ENCODE measurements around the gene TPCN2.
"Not testable (repeated sequence)": the region's sequence is repeated elsewhere in the genome, so short reads cannot be mapped to it uniquely, and the experiment has no call there.

Gene TPCN2

DNA sequence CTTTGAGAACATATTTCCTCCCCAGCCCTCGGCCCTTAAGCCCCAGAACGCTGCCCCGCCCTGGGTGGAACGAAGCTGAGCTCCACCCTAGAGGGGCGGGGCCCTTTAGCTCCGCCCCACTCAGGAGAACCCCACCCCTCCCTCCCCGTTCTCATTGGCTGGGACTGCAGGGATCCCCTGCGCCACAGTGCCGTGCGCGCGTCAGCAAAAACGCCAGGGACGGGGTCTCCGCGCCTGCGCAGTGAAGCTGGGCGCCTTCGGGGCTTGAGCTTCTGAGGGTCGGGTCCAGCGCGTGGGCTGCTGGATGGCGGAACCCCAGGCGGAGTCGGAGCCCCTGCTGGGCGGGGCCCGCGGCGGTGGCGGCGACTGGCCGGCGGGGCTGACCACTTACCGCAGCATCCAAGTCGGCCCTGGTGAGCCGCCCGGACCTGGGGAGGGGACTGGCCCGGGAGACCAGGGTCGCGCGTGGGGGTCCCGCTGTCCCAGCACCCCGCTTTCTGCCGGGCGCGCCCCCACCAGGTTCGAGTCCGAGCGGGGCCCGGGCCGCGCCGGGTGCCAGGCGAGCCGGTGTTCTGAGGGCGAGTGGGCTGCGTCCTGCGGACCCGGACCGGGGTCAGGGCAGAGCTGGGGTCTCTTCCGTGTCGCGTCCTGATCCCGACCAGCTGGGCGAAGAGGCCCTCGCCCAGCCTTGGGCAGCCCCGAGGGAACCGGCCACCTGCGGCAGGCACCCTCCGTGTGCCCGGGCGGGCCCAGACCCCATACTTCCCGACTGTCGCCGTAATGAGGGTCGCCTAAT, at the start of gene TPCN2:
Gene TPCN2, plus strand, starts transcription at position 239 of the 796 bp plus-strand sequence. Its CDS starts 66 bp downstream, at position 305.
- DNase-seq, result peak; percentile 95

DNA sequence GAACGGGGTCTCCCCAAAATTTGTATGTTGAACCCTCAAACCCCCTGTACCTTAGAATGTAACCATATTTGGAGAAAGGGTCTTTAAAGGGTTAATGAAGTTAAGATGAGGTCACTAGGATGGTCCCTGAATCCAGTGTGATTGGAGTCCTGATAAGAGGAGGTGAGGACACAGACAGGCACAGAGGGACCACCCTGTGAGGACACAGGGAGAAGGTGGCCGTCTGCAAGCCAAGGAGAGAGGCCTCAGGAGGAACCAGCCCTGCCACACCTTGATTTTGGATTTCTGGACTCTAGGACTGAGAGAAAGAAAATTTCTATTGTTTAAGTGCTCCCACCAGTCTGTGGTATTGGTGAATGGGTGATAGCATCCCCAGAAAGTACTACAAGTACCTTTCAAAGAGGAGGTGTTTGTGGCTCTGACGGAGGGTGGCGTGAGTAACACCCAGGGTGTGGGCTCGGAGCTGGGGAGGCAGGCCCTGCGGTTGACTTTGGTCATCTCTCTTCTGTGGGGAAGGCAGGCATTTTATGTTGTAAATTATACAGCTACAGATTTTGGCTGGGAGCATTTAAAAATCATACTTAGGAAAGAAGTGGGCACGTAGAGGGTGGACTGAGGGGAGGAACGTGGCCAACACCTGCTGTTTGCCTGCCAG, 49.5 kb upstream of the TPCN2 start:
- no peak for DNase-seq

GRCh38 chr11:68999748-69000355, 48.9 kb upstream of the TPCN2 start:
- not testable (repeated sequence) for DNase-seq

GRCh38 chr11:69000391-69000790, 48.3 kb upstream of the TPCN2 start:
- no peak for DNase-seq

GRCh38 chr11:69000831-69001242, 47.9 kb upstream of the TPCN2 start:
- no peak for DNase-seq

DNA sequence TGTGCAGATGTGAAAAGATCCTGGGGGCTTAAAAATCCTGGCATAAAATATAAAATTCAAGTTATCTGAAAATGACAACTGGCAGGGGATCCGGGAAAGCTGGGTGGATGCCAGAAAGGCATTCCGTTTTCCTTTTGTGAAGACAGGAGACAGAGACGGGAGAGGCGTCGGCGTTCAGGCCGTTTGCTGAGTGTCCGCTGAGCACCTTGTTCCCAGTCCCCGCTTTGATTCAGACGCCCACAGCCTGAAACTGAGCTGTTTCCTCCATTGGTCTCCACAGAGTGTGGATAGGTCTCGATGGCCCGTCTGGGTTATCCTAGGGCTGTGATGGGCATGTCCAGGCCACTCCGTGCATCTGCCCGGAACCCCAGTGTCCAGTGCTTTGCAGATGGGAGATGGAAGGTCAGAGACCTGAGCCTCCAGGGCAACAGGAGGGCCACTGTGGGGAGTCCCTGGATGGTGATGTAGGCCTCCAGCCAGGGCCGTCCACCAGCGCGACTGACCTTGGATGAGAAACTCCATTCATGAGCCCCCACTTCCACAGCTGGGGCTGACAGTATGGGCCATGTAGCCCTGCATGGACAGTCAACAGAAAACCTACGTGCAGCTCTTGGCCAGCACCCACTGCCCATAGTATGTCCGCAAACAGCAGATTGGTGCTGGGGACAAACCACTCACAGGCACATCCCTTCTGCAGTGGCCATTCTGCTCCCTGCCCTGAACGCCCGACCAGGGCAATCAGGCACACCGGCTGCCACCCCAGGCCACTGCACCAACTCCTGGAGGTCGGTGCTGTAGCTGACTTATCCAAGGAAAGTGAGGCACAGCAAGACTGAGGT, 47.3 kb upstream of the TPCN2 start:
- no peak for DNase-seq

GRCh38 chr11:69002110-69002569, 46.6 kb upstream of the TPCN2 start:
- no peak for DNase-seq

GRCh38 chr11:69002570-69003231, 46.0 kb upstream of the TPCN2 start:
- no peak for DNase-seq

DNA sequence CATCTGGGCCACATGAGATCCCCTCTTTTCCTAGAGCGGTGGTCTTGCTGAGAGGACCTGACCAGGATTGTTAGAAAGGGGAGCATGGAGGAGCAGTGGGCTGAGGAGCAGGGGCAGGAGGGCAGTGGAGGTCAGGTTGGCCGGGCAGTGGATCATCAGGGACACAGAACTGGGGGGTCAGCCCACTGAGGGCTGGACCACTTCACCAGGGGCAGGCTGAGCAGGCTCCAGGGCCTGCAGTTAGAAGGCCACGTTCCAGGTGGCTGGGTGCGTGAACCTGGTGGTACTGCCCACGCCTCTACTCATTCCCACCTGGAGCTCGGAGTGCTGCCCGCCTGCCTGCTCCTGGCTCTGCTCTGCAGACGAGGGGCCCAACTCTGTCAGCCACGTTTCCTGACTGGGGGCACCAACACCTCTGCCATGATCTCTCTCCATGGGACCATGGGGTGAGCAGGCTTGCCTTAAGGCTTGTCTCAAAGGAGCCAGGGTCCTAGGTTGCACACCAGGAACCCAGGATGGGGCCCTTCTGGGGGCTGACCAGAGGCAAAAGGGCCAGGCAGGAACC, 45.3 kb upstream of the TPCN2 start:
- no peak for DNase-seq

DNA sequence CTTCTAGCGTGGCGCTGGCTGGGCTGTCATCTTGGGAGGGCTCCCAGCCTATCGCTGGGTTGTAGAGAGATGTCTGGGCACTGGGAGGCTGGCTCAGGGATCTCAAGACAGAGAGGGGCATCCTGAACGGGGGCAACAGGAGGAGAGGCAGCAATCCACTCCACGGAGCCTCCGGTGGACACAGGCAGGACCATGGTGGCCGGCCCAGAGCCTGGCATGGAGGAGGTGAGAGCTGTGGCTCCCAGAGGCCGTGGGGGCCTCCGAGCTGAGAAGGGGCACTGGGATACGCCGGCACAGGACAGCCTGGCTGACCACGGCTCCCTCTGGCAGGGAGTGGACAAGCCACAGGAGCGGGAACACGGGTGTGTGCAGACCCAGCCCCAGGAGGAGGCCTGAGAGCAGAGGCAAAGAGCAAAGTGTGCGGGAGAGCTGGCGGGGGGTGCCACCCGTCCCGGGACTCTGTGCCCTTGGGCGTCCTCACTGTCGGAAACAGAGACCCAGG, 44.8 kb upstream of the TPCN2 start:
- DNase-seq, result no peak

- no peak for DNase-seq
Observed at GRCh38 chr11:69004411-69005182, 44.1 kb upstream of the TPCN2 start.

GRCh38 chr11:69005183-69005630, 43.5 kb upstream of the TPCN2 start:
- DNase-seq, result no peak

GRCh38 chr11:69005631-69006368, 42.9 kb upstream of the TPCN2 start:
- no peak for DNase-seq

DNA sequence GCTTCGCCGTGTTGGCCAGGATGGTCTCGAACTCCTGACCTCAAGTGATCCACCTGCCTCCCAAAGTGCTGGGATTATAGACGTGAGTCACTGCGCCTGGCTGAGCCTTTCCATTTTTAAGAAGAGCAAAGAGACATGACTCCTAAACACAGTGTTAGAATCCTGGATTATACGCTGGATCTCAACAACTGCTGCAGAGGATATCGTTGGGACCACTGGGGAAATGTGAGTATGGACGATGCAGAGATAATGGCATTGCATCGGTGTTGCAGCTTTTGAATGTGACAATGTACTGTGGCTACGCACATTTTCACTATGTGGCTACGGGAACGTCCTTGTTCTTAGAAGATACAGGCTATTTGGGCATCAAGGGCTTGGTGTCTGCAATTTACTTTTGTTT, 41.9 kb upstream of the TPCN2 start:
- DNase-seq, result no peak

DNA sequence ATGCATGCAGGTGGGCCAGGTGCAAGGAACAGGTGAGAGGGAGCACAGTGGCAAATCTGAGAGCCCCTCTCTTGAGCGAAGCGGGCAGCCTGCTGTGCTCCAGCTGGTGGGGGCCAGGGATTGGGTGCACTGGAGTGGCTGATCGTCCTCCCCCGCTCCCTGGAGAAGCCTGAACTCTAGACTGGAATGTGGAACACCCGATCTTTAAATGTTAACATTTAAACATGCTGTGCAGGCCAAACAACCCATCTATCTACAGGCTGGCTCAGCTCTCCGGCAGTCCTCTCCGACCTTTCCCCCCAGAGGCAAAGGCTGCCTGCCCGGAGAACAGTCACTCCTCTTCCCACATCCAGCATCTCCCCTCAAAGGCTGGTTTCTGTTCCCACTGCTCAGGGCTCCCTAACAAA, 40.8 kb upstream of the TPCN2 start:
- DNase-seq, result no peak

- no peak for DNase-seq
Observed at GRCh38 chr11:69008737-69009440, 39.8 kb upstream of the TPCN2 start.

- no peak for DNase-seq
Observed at GRCh38 chr11:69009441-69010211, 39.1 kb upstream of the TPCN2 start.

GRCh38 chr11:69010361-69010891, 38.3 kb upstream of the TPCN2 start:
- DNase-seq, result no peak

All from CD4-positive, alpha-beta T cell treated with Interleukin-17A for 4 hours (primary cell).